LNCaP clone FGC (cell line): ENCODE measurements around the gene FAM149A.

ENCODE experiments used
- DNase-seq: peaks from one replicate; pipeline ENCODE4 v3.0.0-alpha.2; 2011; ENCODE audit warnings: low read depth
- H3K4me3 ChIP-seq: 2 replicates; pipeline ENCODE4 v1.5.1; 2011; ENCODE audit warnings: mild to moderate bottlenecking, low read depth, low read length, control low read depth
- CTCF ChIP-seq: IDR thresholded peaks from 2 replicates; pipeline ENCODE4 v1.5.1; 2012; ENCODE audit warnings: mild to moderate bottlenecking; ENCODE audit not compliant: control insufficient read depth, insufficient read depth; ENCODE audit errors: extremely low read depth

FAM149A gene

GRCh38 chr4:186104114-186104889 lies at the start of gene FAM149A:
TSS of gene FAM149A (plus strand) at chr4:186104704.
- TF ChIP-seq CTCF = no peak
- DNase-seq = no peak
- no peak within 1 kb of the TSS for H3K4me3 ChIP-seq

GRCh38 chr4:186058253-186058979 lies 46.1 kb upstream of the FAM149A start:
- TF ChIP-seq CTCF = no peak
- no peak overlapping the region for H3K4me3 ChIP-seq
- no peak for DNase-seq

GRCh38 chr4:186058980-186059316 lies 45.6 kb upstream of the FAM149A start:
- no peak overlapping the region for H3K4me3 ChIP-seq
- no peak for TF ChIP-seq CTCF
- DNase-seq = no peak

GRCh38 chr4:186061921-186062320 lies 42.6 kb upstream of the FAM149A start:
- no peak for DNase-seq
- H3K4me3 ChIP-seq = no peak overlapping the region
- TF ChIP-seq CTCF = no peak

GRCh38 chr4:186067757-186068385 lies 36.6 kb upstream of the FAM149A start:
- peak; percentile 81 for DNase-seq
- no peak overlapping the region; the same call in 1 of the 2 replicates for H3K4me3 ChIP-seq
- TF ChIP-seq CTCF = peak; percentile 70

- no peak for TF ChIP-seq CTCF
- H3K4me3 ChIP-seq = peak within 1 kb of the TSS; percentile 46
- DNase-seq = no peak
Measured at GRCh38 chr4:186068581-186069348, 35.7 kb upstream of the FAM149A start, which contains the start of gene TLR3. TSS of gene TLR3 (plus strand) at chr4:186069156. CDS start at chr4:186076620, 7,464 bp downstream.
